SHP77 treated with DMSO at 0.1 percent for 48 hours (cell line): ENCODE measurements around the gene BUD13.

Experiments used
- DNase-seq: peaks from one replicate; lab custom pipeline; 2025; lab: John Stamatoyannopoulos, UW

Gene BUD13

DNA sequence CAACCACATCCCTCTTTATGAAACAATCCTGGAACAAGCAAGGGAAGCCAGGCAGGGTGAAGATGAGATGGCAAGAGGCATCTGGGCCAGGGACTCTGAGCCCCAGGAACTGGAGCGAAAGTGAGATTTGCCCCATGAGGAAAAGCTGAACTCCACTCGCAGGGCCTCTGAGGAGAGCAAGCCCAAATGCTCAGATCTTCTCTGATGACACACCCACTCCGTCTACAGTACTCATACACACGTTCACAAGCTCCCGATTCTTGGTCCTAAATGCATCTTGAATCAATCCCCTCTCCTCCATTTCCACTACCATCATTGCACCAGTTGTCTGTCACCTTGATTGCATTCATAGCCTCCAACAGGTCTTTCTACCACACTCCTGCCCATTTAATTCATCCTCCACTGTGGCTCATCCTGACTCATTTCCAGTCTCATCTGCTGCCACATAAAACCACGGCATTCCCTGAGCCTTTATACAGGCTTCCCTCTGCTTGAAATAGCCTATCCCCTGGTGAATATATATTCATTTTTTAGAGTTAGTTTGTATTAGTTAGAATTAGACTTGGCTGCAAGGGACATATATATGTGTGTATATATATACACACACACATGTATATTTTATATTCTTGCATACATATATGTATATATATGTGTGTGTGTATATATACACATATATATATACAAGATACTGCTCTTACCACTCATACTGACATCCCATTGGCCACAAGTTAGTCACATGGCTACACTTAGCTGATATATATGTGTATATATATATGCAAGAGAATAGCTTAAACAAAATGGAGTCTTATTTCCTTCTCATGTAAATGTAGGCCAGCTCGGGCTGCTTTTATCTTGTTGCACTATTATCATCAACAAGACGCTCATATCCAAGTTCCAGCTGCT is 20.3 kb upstream of the BUD13 start:
- DNase-seq = no peak

DNA sequence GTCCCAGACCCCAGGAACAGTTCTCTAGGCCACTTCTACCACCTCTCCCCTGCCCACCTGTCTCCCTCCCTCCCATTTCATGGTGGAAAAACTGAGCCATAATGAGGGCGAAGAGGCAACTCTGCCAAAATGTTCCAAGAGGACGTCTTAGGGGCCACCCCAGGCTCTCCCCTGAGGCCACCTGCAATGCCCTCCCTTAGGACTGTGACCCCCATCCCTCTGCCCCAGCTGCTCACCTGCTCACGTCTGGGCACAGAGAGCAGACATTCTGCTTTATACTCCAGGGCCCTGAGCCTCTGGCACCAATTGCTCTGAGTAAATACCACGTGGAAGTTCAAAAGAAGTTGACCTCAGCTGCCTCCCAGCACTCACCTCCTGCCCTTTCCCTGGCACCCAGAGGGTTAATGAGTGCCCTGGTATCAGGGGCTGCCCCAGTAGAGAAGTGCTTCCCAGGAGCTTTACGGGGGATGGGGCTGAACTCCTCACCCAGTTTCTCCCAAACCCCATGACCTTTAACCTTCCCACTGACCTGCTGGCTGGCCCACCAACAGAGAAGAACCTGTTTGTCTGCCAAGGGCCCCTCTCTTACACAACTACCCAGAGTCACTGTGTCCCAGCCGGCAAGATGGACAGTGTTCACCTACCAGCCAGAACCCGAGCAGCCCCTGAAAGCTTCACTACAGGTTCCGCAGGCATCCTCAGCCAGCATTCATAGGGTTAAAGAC is 19.5 kb upstream of the BUD13 start:
- DNase-seq = no peak

GRCh38 chr11:116791813-116792143 is 19.0 kb upstream of the BUD13 start, which contains the start of gene APOA5:
TSS of gene APOA5 (minus strand) at chr11:116791879. CDS start at chr11:116791860, 19 bp downstream.
- no peak for DNase-seq

DNA sequence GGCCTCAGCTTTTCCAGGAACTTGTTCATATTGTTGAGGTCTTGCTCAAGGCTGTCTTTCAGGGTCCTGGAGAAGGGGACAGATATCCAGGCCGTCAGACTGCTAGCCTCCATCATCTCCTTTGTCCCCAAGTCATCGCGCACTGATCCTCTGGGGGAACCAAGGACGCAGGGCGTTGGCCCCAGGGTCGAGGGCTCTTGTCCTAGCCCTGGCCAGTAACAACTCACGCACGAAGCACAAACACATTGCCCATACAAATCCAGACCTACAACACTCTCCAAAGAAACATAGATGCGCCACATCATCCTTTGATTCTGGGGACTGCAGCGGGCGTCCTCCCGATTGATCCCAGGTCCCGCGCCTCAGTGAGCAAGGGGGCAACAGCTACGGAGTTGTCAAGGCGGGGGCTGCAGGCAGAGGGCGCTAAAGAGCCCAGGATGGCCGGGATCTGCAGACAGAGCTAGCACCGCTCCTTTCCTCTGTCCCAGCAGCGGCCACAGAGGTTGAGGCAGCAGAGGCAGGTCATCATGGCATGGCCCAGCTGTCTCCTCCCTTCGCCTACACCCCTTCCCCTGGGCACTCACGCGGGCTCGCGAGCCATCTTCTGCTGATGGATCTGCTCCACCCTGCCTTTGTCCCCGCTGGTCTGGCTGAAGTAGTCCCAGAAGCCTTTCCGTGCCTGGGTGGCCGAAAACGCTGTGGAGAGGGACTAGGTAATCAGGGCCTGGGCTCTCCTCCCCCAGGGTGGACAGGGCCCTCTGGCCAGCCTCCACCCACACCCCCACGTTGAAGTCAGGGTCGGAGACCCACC is 18.4 kb upstream of the BUD13 start:
- peak; percentile 40 for DNase-seq

DNA sequence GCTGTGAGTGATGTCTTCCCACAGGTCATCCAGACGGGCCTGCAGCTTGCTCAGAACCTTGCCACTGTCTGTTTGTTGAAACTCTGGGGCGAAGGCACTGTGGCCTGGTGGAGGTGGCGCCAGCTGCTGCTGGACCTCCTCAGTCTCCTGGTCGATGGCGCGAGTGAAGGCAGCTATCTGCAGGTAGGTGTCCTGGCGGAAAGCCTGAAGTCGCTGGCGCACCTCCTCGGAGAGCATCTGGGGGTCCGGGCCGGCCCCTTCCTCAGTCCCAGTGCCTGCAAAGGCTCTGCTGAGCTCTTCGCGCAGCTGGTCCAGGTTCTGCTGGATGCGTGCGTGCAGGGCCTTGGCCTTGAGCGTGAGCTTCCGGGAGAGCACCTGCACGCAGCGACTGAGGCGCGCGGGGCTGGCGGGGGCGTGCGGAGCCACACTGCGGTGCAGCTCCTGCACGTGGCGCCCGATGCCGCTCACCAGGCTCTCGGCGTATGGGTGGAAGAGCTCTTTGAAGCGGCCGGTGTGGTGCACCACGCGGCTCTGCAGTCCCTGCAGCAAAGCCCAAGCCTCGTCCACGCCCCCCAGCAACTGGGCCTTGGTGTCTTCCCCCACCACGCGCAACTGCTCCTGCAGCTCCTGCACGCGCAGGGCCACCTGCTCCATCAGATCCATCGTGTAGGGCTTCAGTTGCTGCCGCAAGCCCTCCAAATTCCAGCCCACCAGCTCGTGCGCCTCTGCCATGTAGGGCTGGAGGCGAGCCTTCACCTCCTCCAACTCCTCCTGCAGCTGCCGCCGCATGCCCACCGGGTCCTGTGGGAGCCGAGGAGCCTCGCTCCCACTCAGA is 17.6 kb upstream of the BUD13 start:
- DNase-seq = no peak

DNA sequence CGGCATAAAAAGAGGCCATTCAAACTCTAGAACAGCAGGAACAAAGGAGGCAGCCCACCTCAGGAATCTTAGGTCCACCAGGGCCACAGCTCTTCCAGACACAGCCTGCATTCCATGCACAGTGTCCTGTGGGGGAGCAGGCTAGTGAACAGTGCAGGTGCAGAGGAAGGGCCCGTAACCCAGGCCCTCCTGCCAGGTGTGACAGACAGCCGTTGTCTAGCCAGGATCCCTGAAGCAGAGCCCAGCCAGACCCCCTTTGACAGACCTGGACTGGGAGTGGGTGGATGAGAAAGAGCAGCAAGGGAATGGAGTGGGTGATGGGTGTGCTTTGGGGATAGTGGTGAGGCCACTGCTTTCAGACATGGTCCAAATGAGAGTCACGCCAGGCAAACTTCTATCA is 16.2 kb upstream of the BUD13 start:
- no peak for DNase-seq

GRCh38 chr11:116788534-116788933 is 15.7 kb upstream of the BUD13 start:
- no peak for DNase-seq

DNA sequence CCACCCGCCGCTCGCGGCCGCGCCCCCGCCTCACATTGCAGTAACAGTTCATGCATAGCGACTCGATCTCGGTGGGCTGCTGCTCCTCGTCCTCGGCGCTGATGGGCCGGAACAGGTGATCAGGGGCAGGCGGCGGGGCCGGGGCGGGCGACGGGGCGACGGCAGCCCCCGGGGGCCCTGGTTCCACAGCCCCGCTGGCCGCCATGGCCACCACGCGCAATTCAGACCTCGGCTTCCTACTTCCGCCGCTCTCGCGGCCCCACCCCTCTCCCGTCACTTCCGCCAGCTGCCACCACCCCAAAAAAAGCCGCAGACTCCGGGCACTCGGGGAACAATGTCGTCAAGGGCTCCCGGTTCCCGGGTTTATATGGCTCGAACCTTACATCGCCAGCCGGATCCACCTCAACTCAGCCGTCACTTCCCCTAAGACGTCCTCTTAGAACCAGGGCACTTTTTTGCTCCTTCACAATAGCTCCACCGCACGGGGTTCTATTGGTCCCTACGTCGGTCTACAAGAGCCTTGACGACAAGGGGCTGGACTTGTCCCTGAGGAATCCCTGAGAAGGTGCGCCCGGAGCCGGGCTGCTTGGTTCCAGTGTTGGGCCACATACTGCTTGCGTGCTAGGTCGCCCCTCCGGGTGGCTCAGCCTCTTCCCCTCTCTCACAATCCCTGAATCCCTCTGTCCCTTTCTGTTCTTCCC is 15.1 kb upstream of the BUD13 start, which contains the start of gene ZPR1:
ZPR1 (minus strand) TSS at position 238 of the 701 bp plus-strand sequence; CDS start at position 205, 33 bp downstream.
- peak; percentile 67 for DNase-seq

- no peak for DNase-seq
These were observed 14.6 kb upstream of the BUD13 start for GRCh38 chr11:116787436-116787785.

DNA sequence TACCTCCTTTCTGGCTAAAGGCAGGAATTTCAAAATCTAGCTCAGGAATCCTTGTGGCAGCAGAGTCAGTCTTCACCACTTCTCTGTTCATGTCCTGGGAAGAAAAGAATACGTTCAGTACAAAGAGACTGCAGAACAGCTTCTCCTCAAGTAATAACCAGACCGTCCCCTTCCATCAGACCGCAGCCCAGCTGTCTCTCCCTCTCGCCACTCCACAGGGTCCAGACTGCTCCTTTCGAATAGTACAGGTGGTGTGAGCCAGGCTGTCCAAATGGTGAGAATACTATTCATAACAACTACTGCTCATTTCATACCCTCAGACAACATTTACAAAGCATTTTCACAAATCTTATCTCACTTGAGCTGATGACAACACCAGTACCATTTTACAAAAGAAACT is 14.2 kb upstream of the BUD13 start:
- DNase-seq = no peak

- DNase-seq = no peak
These were observed 13.5 kb upstream of the BUD13 start for GRCh38 chr11:116786326-116786725.

GRCh38 chr11:116782728-116783127 is 9.9 kb upstream of the BUD13 start:
- DNase-seq = no peak

- DNase-seq = no peak
These were observed 5.8 kb upstream of the BUD13 start for GRCh38 chr11:116778556-116778955.

- no peak for DNase-seq
These were observed 4.3 kb upstream of the BUD13 start for GRCh38 chr11:116777056-116777455.

DNA sequence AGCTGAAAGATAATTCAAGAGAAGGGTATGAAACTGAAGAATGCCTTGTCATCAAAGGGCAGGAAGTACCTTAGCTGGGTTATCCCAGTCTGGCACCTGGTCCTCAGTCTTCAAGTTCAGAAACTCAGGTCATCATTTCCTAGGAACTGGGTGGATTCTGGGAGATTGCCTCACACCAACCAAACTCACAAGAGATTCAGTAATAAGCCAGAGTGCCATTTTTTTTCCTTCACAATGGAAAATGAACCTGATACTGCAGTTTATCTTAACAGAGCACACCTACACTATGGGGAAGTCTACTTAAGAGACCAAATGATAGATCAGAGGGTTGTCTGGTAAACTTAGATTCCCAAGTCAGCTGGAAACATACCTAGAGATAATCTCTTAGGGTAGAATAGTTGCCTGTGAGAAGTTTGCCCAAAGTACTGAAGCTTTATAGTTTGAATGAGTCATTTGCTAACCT is 3.8 kb upstream of the BUD13 start:
- no peak for DNase-seq

GRCh38 chr11:116775975-116776374 is 3.2 kb upstream of the BUD13 start:
- DNase-seq = no peak

DNA sequence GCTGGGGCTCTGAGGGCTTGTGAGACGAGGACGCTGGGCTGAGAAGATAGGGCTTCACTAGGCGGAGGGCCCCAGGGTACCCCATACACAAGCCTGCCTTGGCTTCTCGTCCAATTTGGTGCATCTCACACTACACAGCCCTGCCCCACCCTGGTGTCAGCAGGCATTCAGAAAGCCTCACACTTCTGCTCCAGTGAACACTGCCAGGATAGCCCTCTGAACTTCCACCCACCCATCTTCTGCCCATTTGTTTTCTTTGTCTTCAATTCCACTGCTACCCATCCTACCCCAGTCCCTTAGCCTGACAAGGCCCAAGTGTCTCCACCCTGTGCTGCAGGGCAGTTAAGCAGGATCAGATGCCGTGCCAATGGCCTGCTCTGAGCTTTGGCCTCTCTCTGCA is 1.9 kb upstream of the BUD13 start:
- no peak for DNase-seq

GRCh38 chr11:116773203-116774097 is 663 bp upstream of the BUD13 start:
- no peak for DNase-seq

- no peak for DNase-seq
These were observed 852 bp downstream of the BUD13 start for GRCh38 chr11:116771935-116772334.

GRCh38 chr11:116762132-116762531 is 10.7 kb downstream of the BUD13 start:
- DNase-seq = no peak
